K562 (cell line): ENCODE results near the gene IL25.

Source experiments
- NFIC ChIP-seq: fragments of 450-650 bp; IDR thresholded peaks from 2 replicates; pipeline ENCODE4 v1.6.1; 2017; ENCODE audit warnings: mild to moderate bottlenecking, inconsistent platforms
- NR2C2 ChIP-seq, 2 experiments: fragments of 200-800 bp in 1 of 2; sonication (Bioruptor generic) in 1 of 2; sonication (generic) in 1 of 2; formaldehyde crosslinking in 1 of 2; IDR thresholded peaks; 2 replicates each; pipeline versions ENCODE4 v1.6.1 to v1.8.0; 2016 to 2022; ENCODE audit warnings: mild to moderate bottlenecking in 1 of 2, missing compliant biosample characterization in 1 of 2, missing genetic modification characterization in 1 of 2, missing genetic modification reagents in 1 of 2
- NR2F6 ChIP-seq: fragments of 450-650 bp; formaldehyde crosslinking; IDR thresholded peaks from 2 replicates; pipeline ENCODE4 v1.4.0; 2020; ENCODE audit warnings: mild to moderate bottlenecking
- POLR2A ChIP-seq: fragments of 450-650 bp; conservative IDR thresholded peaks from 2 replicates; pipeline ENCODE4 v1.6.1; 2016
- RAD51 ChIP-seq: fragments of 450-650 bp; IDR thresholded peaks from 2 replicates; pipeline ENCODE4 v1.7.1; 2016; ENCODE audit warnings: low read depth, mild to moderate bottlenecking, borderline replicate concordance
- SP2 ChIP-seq: IDR thresholded peaks from 2 replicates; pipeline ENCODE4 v1.6.1; 2011; ENCODE audit warnings: mild to moderate bottlenecking, low read depth, low read length, moderate library complexity; ENCODE audit not compliant: poor library complexity, severe bottlenecking; ENCODE audit errors: extremely low read depth
- STAT5B ChIP-seq: fragments of 250-450 bp; sonication (Bioruptor Pico); IDR thresholded peaks from 2 replicates; pipeline ENCODE4 v1.8.0; 2021; ENCODE audit warnings: mild to moderate bottlenecking, inconsistent platforms
- ZNF282 ChIP-seq: sonication (generic); formaldehyde crosslinking; IDR thresholded peaks from 2 replicates; pipeline ENCODE4 v1.8.1; 2023; ENCODE audit warnings: missing genetic modification reagents
- ZSCAN29 ChIP-seq: fragments of 450-650 bp; IDR thresholded peaks from 2 replicates; pipeline ENCODE4 v1.6.1; 2017
- TF ChIP-seq, protein P1 (sequence below), 3 experiments: IDR thresholded peaks in 2 of 3; conservative IDR thresholded peaks in 1 of 3; 2 replicates each; pipeline ENCODE4 v1.5.1; 2011 to 2012; ENCODE audit warnings: low read length in 3 of 3, mild to moderate bottlenecking in 3 of 3, control low read depth in 2 of 3, improper control_type of control experiment in 1 of 3, inconsistent platforms in 1 of 3, low read depth in 1 of 3, mixed read lengths in 1 of 3, moderate library complexity in 1 of 3; ENCODE audit not compliant: insufficient read depth in 2 of 3

DNA sequence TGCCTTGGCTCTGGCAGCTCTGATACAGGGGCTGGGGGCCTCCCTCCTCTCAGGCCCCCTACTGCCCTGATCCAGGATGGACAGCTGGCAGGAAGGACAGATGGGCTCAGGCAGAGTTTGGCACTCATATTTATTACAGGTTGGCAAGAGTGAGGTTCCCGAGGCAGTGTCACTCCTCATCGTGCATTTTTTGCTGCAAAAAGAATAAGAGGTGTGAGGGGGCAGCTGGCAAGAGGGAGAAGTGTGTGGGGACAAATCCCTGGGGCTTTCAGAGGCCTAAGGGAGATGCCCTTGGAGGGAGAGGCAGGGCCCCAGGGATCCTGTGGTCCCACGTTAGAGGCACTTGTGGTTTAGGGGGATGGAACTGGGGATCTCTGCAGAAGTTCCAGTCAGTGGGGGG, 9.3 kb downstream of the IL25 start:
- TF ChIP-seq RAD51 (no peak), NR2F6 (CRISPR knock-in tag) (no peak), ZNF282 (CRISPR knock-in tag) (no peak), NR2C2 (CRISPR knock-in tag; IDR thresholded peaks at IDR 0.05) (no peak), NR2C2 (tag; IDR thresholded peaks at IDR 0.05) (no peak), NFIC (no peak), POLR2A (no peak), STAT5B (CRISPR knock-in tag) (no peak), SP2 (no peak), ZSCAN29 (no peak)
- TF ChIP-seq, protein P1, sequence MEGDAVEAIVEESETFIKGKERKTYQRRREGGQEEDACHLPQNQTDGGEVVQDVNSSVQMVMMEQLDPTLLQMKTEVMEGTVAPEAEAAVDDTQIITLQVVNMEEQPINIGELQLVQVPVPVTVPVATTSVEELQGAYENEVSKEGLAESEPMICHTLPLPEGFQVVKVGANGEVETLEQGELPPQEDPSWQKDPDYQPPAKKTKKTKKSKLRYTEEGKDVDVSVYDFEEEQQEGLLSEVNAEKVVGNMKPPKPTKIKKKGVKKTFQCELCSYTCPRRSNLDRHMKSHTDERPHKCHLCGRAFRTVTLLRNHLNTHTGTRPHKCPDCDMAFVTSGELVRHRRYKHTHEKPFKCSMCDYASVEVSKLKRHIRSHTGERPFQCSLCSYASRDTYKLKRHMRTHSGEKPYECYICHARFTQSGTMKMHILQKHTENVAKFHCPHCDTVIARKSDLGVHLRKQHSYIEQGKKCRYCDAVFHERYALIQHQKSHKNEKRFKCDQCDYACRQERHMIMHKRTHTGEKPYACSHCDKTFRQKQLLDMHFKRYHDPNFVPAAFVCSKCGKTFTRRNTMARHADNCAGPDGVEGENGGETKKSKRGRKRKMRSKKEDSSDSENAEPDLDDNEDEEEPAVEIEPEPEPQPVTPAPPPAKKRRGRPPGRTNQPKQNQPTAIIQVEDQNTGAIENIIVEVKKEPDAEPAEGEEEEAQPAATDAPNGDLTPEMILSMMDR (IDR thresholded peaks at IDR 0.05 in 2 of 3, conservative IDR thresholded peaks at IDR 0.05 in 1 of 3; ENCODE audit: insufficient read depth in 2 of 3, low read depth in 1 of 3, low read length in 3 of 3), result no peak
